Right atrium auricular region (tissue), 2 donors: ENCODE measurements around the gene PPP3R2. TPM values are rescaled to one million over a fixed set of nuclear protein-coding genes. Genes with fewer than 3 reads are reported as not detected.

ENCODE experiments used
- DNase-seq: peaks from one replicate; pipeline ENCODE4 v3.0.0-alpha.2; 2019; ENCODE audit warnings: low spot score
- H3K27ac ChIP-seq, 2 donors: fragments of 200-600 bp; sonication (generic); 1 replicate in 1 of 2; 2 replicates in 1 of 2; pipeline ENCODE4 v1.5.1; 2016 to 2019
- H3K27me3 ChIP-seq, 2 donors: fragments of 200-600 bp; sonication (generic); one replicate each; pipeline versions ENCODE4 v1.5.1 to v1.6.0; 2017 to 2019
- H3K36me3 ChIP-seq: fragments of 200-600 bp; sonication (generic); one replicate; pipeline ENCODE4 v1.5.1; 2016
- H3K4me1 ChIP-seq, 2 donors: fragments of 200-600 bp; sonication (generic); one replicate each; pipeline versions ENCODE4 v1.5.1 to v1.6.0; 2017 to 2019
- H3K4me3 ChIP-seq, 2 donors: fragments of 200-600 bp; sonication (generic); 1 replicate in 1 of 2; 2 replicates in 1 of 2; pipeline ENCODE4 v1.5.1; 2017 to 2019; ENCODE audit warnings: mild to moderate bottlenecking in 1 of 2, moderate library complexity in 1 of 2
- H3K9me3 ChIP-seq, 2 donors: fragments of 200-600 bp; sonication (generic); one replicate each; pipeline ENCODE4 v1.5.1; 2019
- total RNA-seq, 2 donors: library from RNA; depleted of rRNA; stranded (reverse); fragments of >200 nt; gene quantifications; one replicate each; pipeline ENCODE4 v1.1.0, GENCODE V29; 2016
- TF ChIP-seq, protein P1 (sequence below), 2 donors: fragments of 200-600 bp; sonication (generic); IDR thresholded peaks; one replicate each; pipeline ENCODE4 v1.5.1; 2019; ENCODE audit warnings: antibody characterized with exemption in 2 of 2

Gene PPP3R2
- total RNA-seq, 2 donors from 2014 or later, result not detected

- no peak overlapping the region for H3K4me3 ChIP-seq
These were observed 40.1 kb upstream of the PPP3R2 start for GRCh38 chr9:101634741-101635409.

GRCh38 chr9:101632611-101633010, 37.8 kb upstream of the PPP3R2 start:
- no peak overlapping the region for H3K4me3 ChIP-seq
- H3K4me1 ChIP-seq, result no peaks in the 10 kb centered on the region
- DNase-seq, result no peak
- H3K36me3 ChIP-seq, result no peaks in the 10 kb centered on the region
- no peak overlapping the region for H3K27ac ChIP-seq
- TF ChIP-seq, protein P1, sequence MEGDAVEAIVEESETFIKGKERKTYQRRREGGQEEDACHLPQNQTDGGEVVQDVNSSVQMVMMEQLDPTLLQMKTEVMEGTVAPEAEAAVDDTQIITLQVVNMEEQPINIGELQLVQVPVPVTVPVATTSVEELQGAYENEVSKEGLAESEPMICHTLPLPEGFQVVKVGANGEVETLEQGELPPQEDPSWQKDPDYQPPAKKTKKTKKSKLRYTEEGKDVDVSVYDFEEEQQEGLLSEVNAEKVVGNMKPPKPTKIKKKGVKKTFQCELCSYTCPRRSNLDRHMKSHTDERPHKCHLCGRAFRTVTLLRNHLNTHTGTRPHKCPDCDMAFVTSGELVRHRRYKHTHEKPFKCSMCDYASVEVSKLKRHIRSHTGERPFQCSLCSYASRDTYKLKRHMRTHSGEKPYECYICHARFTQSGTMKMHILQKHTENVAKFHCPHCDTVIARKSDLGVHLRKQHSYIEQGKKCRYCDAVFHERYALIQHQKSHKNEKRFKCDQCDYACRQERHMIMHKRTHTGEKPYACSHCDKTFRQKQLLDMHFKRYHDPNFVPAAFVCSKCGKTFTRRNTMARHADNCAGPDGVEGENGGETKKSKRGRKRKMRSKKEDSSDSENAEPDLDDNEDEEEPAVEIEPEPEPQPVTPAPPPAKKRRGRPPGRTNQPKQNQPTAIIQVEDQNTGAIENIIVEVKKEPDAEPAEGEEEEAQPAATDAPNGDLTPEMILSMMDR (IDR thresholded peaks at IDR 0.05), result no peak
- H3K9me3 ChIP-seq, result no peaks in the 10 kb centered on the region
- no peaks in the 10 kb centered on the region for H3K27me3 ChIP-seq

More at GRCh38 chr9:101634741-101635409, 40.1 kb upstream of the PPP3R2 start:
- no peak for DNase-seq
- H3K36me3 ChIP-seq, result no peaks in the 10 kb centered on the region
- H3K27me3 ChIP-seq, result no peaks in the 10 kb centered on the region
- H3K27ac ChIP-seq, result no peak overlapping the region
- H3K9me3 ChIP-seq, result no peaks in the 10 kb centered on the region
- TF ChIP-seq, protein P1 (IDR thresholded peaks at IDR 0.05), result no peak
- no peaks in the 10 kb centered on the region for H3K4me1 ChIP-seq

DNA sequence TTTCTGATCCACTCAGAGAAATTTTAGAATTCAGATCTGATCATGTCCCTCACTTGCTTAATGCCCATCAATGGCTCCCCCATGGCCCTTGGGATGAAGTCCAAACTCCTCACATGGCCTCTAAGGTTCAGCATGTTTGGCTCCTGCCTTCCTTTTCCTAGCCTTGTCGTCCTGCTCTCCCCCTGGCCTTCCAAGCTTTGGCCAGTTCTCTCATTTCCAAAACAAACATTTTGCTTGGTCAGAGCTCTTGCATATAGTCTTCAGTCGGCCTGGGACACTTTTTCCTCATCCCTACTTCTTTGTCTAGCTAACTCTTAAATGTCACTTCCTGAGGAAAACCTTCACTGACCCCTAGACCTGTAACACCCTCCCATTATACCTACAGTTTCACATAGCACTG, 37.1 kb upstream of the PPP3R2 start:
- Histone ChIP-seq H3K27me3 (no peaks in the 10 kb centered on the region), H3K9me3 (no peaks in the 10 kb centered on the region), H3K27ac (no peak overlapping the region), H3K4me3 (no peak overlapping the region), H3K4me1 (no peaks in the 10 kb centered on the region), H3K36me3 (no peaks in the 10 kb centered on the region)
- TF ChIP-seq, protein P1 (IDR thresholded peaks at IDR 0.05), result no peak
- DNase-seq, result no peak

GRCh38 chr9:101629636-101630035, 34.9 kb upstream of the PPP3R2 start:
- H3K36me3 ChIP-seq, result no peaks in the 10 kb centered on the region
- no peak overlapping the region for H3K27ac ChIP-seq
- H3K27me3 ChIP-seq, result no peaks in the 10 kb centered on the region
- DNase-seq, result no peak
- no peaks in the 10 kb centered on the region for H3K9me3 ChIP-seq
- H3K4me1 ChIP-seq, result no peaks in the 10 kb centered on the region
- H3K4me3 ChIP-seq, result no peak overlapping the region
- TF ChIP-seq, protein P1 (IDR thresholded peaks at IDR 0.05), result no peak

GRCh38 chr9:101628173-101628572, 33.4 kb upstream of the PPP3R2 start:
- Histone ChIP-seq H3K27ac (no peak overlapping the region), H3K27me3 (no peaks in the 10 kb centered on the region), H3K9me3 (no peaks in the 10 kb centered on the region), H3K36me3 (no peaks in the 10 kb centered on the region), H3K4me1 (no peaks in the 10 kb centered on the region), H3K4me3 (no peak overlapping the region)
- TF ChIP-seq, protein P1 (IDR thresholded peaks at IDR 0.05), result no peak
- DNase-seq, result no peak

- no peak for DNase-seq
- no peaks in the 10 kb centered on the region for H3K36me3 ChIP-seq
- H3K27ac ChIP-seq, result no peak overlapping the region
- H3K27me3 ChIP-seq, result no peaks in the 10 kb centered on the region
- TF ChIP-seq, protein P1 (IDR thresholded peaks at IDR 0.05), result no peak
- no peaks in the 10 kb centered on the region for H3K9me3 ChIP-seq
- H3K4me1 ChIP-seq, result no peaks in the 10 kb centered on the region
- no peak overlapping the region for H3K4me3 ChIP-seq
These were observed 31.5 kb upstream of the PPP3R2 start for GRCh38 chr9:101626295-101626694.
